ENCODE results near the gene SMYD3. TPM values are rescaled to one million over a fixed set of nuclear protein-coding genes. Genes with fewer than 3 reads are reported as not detected.
"Not testable (repeated sequence)": the region's sequence is repeated elsewhere in the genome, so short reads cannot be mapped to it uniquely, and the experiment has no call there.

SMYD3 gene
- polyA plus RNA-seq, 1 experiment, result 39.9 TPM

DNA sequence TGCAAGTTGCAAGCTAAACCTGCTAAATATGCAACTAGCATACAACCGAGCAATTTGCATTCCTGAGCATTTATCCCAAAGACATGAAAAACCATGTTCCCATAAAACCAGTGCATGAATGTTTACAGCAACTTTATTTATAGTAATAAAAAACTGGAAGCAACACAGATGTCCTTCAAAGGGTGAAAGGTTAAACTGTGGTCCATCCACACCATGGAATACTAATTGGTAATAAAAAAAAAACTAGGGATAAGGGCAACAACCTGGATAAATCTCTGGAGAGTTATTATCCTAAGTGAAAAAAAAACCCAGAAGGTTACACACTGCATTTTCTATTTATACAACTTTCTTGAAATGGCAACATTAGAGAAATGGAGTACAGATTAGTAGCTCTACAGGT lies 474.1 kb downstream of the SMYD3 start:
- H3K27me3 ChIP-seq (ENCODE audit: control insufficient read depth, insufficient read depth, low read length), result no peaks in the 10 kb centered on the region
- ChIA-PET POLR2A (no interaction called here), CTCF (no interaction called here)
- no peak overlapping the region for H3K4me3 ChIP-seq (ENCODE audit: low read depth, low read length)
- H3K27ac ChIP-seq (ENCODE audit: low read depth, low read length), result no peak overlapping the region
- TF ChIP-seq, protein P1, sequence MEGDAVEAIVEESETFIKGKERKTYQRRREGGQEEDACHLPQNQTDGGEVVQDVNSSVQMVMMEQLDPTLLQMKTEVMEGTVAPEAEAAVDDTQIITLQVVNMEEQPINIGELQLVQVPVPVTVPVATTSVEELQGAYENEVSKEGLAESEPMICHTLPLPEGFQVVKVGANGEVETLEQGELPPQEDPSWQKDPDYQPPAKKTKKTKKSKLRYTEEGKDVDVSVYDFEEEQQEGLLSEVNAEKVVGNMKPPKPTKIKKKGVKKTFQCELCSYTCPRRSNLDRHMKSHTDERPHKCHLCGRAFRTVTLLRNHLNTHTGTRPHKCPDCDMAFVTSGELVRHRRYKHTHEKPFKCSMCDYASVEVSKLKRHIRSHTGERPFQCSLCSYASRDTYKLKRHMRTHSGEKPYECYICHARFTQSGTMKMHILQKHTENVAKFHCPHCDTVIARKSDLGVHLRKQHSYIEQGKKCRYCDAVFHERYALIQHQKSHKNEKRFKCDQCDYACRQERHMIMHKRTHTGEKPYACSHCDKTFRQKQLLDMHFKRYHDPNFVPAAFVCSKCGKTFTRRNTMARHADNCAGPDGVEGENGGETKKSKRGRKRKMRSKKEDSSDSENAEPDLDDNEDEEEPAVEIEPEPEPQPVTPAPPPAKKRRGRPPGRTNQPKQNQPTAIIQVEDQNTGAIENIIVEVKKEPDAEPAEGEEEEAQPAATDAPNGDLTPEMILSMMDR (IDR thresholded peaks at IDR 0.05; ENCODE audit: low read depth, low read length), result no peak
- DNase-seq (ENCODE audit: low read depth, low spot score), result no peak
- no peaks in the 10 kb centered on the region for H3K9me3 ChIP-seq (ENCODE audit: control insufficient read depth, insufficient read depth, low read length)

DNA sequence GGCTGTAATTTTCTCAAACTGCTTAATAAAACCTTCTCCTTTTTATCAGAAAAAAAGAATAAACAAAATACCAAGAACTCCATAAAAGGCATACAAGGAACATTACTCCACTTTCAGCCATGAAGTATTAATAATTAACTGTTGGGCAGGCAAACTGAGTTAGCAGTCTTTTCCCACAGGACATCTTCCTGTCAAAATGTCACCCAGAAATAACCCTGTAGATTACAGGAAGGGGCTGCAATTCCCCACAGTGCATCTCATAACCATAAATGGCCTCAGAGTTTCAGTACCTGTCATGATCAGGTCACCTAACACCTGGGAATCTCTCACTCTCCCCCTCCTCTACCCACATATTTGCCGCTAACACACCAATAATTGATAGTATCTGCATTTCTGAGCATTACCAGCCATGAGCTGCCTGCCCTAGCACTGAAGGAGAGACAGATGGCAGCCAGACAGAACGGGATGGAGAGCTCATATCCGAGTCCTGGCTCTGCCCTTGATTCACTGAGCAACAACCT lies 475.0 kb downstream of the SMYD3 start:
- ChIA-PET POLR2A (no interaction called here), CTCF (interaction anchor here (0.6 kb wide), 1 partner anchor 256 kb away, joined by 3 read pairs; no protein-coding TSS in a partner anchor)
- TF ChIP-seq, protein P1 (IDR thresholded peaks at IDR 0.05; ENCODE audit: low read depth, low read length), result no peak
- no peak overlapping the region for H3K4me3 ChIP-seq (ENCODE audit: low read depth, low read length)
- H3K9me3 ChIP-seq (ENCODE audit: control insufficient read depth, insufficient read depth, low read length), result no peaks in the 10 kb centered on the region
- H3K27me3 ChIP-seq (ENCODE audit: control insufficient read depth, insufficient read depth, low read length), result no peaks in the 10 kb centered on the region
- H3K27ac ChIP-seq (ENCODE audit: low read depth, low read length), result peak overlapping the region; percentile 13
- DNase-seq (ENCODE audit: low read depth, low spot score), result no peak

DNA sequence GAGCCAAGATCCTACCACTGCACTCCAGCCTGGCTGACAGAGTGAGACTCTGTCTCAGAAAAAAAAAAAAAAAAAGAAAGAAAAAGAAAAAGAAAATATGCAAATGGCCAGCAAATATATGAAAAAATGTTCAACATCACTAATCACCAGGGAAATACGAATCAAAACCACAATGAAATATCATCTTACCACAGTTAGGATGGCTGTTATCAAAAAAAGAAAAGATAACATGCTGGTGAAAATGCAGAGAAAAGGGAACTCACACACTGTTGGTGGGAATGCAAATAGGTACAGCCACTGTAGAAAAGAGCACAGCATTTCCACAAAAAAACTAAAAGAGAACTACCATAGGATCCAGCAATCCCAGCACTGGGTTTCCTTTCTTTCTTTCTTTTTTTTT lies 477.5 kb downstream of the SMYD3 start:
- Histone ChIP-seq H3K4me3 (ENCODE audit: low read depth, low read length) (no peak overlapping the region), H3K9me3 (ENCODE audit: control insufficient read depth, insufficient read depth, low read length) (no peaks in the 10 kb centered on the region), H3K27me3 (ENCODE audit: control insufficient read depth, insufficient read depth, low read length) (no peaks in the 10 kb centered on the region), H3K27ac (ENCODE audit: low read depth, low read length) (no peak overlapping the region)
- POLR2A ChIA-PET, result no interaction called here
- DNase-seq (ENCODE audit: low read depth, low spot score), result no peak
- TF ChIP-seq, protein P1 (IDR thresholded peaks at IDR 0.05; ENCODE audit: low read depth, low read length), result no peak
- CTCF ChIA-PET, result no interaction called here

DNA sequence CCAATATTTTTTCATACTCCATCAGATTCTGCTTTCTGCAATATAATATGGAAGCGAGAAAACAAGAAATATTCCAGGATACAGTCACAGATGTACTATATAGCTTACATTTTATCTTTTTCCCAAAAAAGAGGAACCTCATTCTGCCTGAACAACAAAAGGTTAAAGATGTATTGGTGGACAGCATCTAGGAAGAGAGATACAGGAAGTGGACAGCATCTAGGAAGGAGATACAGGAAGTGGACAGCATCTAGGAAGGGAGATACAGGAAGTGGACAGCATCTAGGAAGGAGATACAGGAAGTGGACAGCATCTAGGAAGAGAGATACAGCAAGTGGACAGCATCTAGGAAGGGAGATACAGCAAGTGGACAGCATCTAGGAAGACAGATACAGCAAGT lies 483.0 kb downstream of the SMYD3 start:
- POLR2A ChIA-PET, result interaction anchor here (0.6 kb wide), 1 partner anchor 250 kb away, joined by 3 read pairs; no protein-coding TSS in a partner anchor
- DNase-seq (ENCODE audit: low read depth, low spot score); H3K27ac ChIP-seq (ENCODE audit: low read depth, low read length); CTCF ChIA-PET; H3K4me3 ChIP-seq (ENCODE audit: low read depth, low read length); H3K27me3 ChIP-seq (ENCODE audit: control insufficient read depth, insufficient read depth, low read length); H3K9me3 ChIP-seq (ENCODE audit: control insufficient read depth, insufficient read depth, low read length): not testable (repeated sequence)

DNA sequence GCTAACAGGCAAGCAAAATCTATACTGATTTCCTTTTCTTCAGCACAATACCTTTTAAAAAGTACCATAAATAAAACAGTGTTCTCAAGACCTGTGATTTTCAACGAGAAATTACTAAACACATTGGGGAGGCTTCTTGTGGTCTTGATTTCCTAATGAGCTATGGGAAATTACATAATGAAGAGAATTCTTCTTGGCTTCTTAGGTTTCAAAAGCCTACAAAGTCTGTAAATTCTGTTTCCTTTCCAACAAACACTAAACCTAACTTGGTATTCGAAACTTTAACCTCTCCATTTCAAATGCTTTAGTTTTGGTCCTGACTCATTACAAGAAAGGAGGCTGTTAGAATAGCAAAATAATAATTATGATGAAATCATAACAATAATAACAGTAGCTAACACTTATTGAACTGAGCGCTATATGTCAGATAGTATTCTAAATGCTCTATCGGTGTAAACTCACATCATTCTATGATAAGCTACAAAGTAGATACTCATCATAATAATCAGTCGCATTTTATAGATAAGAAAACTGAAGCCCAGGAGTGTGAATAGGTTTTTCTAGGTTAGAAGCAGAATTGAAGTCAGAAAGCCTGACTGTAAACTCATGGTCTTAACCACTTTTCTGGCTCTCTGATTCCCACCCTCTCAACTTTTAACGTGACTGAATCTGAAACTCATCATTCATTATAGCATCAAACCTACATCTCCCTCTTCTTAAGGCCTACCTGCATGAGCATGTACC lies 486.7 kb downstream of the SMYD3 start:
- no peak overlapping the region for H3K4me3 ChIP-seq (ENCODE audit: low read depth, low read length)
- TF ChIP-seq, protein P1 (IDR thresholded peaks at IDR 0.05; ENCODE audit: low read depth, low read length), result no peak
- DNase-seq (ENCODE audit: low read depth, low spot score), result no peak
- POLR2A ChIA-PET, result no interaction called here
- no peaks in the 10 kb centered on the region for H3K27me3 ChIP-seq (ENCODE audit: control insufficient read depth, insufficient read depth, low read length)
- no peaks in the 10 kb centered on the region for H3K9me3 ChIP-seq (ENCODE audit: control insufficient read depth, insufficient read depth, low read length)
- H3K27ac ChIP-seq (ENCODE audit: low read depth, low read length), result no peak overlapping the region
- CTCF ChIA-PET, result interaction anchor here (0.6 kb wide), 1 partner anchor 195 kb away, joined by 3 read pairs; no protein-coding TSS in a partner anchor
